Measurements from ENCODE around the gene UBE2O.

UBE2O gene

DNA sequence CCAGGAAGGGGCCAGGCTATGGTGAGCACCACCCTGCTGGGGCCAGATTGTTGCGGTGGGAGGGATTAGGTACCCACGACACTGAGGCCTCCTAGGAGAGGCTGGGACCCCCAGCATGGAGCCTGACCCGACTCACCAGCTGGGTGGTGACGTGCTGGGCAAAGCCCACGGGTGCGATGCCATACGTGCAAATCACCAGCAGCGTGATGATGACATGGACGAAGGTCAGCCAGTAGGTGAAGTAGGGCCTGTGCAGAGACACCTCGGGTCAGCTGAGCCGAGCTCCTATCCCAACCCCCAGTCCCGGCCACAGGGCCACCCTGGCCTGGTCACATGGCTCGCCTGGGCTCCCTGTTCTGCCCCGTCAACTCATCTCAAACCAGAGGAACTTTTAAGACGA, 21.9 kb upstream of the UBE2O start:
- Histone ChIP-seq H3K4me3 (ENCODE audit: low read length) (no peak overlapping the region), H3K79me2 (ENCODE audit: low read length) (no peaks in the 10 kb centered on the region), H4K20me1 (ENCODE audit: insufficient read depth, low read length) (no peaks in the 10 kb centered on the region), H3K27ac (ENCODE audit: low read length) (no peak overlapping the region), H3K4me2 (ENCODE audit: low read length) (no peak overlapping the region), H2AFZ (ENCODE audit: low read depth, low read length) (no peak overlapping the region), H3K36me3 (replicated peaks; ENCODE audit: low read depth, low read length) (no peaks in the 10 kb centered on the region), H3K9ac (ENCODE audit: low read length) (no peak overlapping the region), H3K4me1 (ENCODE audit: low read length) (peaks cover 3% of the 10 kb centered on the region; the same call in 1 of the 2 replicates), H3K27me3 (ENCODE audit: low read depth, low read length) (no peaks in the 10 kb centered on the region), H3K9me3 (ENCODE audit: insufficient read depth, low read length) (no peaks in the 10 kb centered on the region)
- TF ChIP-seq, protein P1, sequence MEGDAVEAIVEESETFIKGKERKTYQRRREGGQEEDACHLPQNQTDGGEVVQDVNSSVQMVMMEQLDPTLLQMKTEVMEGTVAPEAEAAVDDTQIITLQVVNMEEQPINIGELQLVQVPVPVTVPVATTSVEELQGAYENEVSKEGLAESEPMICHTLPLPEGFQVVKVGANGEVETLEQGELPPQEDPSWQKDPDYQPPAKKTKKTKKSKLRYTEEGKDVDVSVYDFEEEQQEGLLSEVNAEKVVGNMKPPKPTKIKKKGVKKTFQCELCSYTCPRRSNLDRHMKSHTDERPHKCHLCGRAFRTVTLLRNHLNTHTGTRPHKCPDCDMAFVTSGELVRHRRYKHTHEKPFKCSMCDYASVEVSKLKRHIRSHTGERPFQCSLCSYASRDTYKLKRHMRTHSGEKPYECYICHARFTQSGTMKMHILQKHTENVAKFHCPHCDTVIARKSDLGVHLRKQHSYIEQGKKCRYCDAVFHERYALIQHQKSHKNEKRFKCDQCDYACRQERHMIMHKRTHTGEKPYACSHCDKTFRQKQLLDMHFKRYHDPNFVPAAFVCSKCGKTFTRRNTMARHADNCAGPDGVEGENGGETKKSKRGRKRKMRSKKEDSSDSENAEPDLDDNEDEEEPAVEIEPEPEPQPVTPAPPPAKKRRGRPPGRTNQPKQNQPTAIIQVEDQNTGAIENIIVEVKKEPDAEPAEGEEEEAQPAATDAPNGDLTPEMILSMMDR (IDR thresholded peaks at IDR 0.05; ENCODE audit: low read depth, low read length): no peak
- no peak for TF ChIP-seq EZH2phosphoT487 (IDR thresholded peaks at IDR 0.05; ENCODE audit: low read depth)

DNA sequence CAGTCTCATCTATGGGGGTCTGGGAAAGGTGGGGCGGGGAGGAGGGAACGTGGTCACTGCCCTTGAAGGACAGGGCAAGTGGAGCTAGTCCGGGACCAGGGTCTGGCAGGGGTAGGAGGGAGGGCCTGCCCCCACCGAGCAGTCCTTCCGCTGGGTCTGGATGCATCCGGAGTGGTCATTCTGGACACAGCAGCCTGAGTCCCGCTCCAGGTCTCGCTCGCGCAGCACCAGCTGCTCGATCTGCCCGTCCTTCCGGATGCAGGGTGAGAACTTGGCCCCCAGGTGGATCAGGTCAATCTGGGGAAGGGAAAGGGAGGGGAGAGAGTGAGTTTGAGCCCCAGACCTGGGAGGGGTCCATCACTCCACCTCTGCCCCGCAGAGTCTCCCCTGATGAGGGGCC, 21.3 kb upstream of the UBE2O start:
- no peak overlapping the region for H3K9ac ChIP-seq (ENCODE audit: low read length)
- no peak overlapping the region for H2AFZ ChIP-seq (ENCODE audit: low read depth, low read length)
- H3K9me3 ChIP-seq (ENCODE audit: insufficient read depth, low read length): no peaks in the 10 kb centered on the region
- H3K4me1 ChIP-seq (ENCODE audit: low read length): peaks cover 3% of the 10 kb centered on the region; the same call in 1 of the 2 replicates
- H3K79me2 ChIP-seq (ENCODE audit: low read length): no peaks in the 10 kb centered on the region
- no peaks in the 10 kb centered on the region for H3K27me3 ChIP-seq (ENCODE audit: low read depth, low read length)
- no peak overlapping the region for H3K4me3 ChIP-seq (ENCODE audit: low read length)
- H3K27ac ChIP-seq (ENCODE audit: low read length): no peak overlapping the region
- TF ChIP-seq EZH2phosphoT487 (IDR thresholded peaks at IDR 0.05; ENCODE audit: low read depth): no peak
- TF ChIP-seq, protein P1 (IDR thresholded peaks at IDR 0.05; ENCODE audit: low read depth, low read length): no peak
- no peaks in the 10 kb centered on the region for H3K36me3 ChIP-seq (replicated peaks; ENCODE audit: low read depth, low read length)
- H4K20me1 ChIP-seq (ENCODE audit: insufficient read depth, low read length): no peaks in the 10 kb centered on the region
- no peak overlapping the region for H3K4me2 ChIP-seq (ENCODE audit: low read length)

DNA sequence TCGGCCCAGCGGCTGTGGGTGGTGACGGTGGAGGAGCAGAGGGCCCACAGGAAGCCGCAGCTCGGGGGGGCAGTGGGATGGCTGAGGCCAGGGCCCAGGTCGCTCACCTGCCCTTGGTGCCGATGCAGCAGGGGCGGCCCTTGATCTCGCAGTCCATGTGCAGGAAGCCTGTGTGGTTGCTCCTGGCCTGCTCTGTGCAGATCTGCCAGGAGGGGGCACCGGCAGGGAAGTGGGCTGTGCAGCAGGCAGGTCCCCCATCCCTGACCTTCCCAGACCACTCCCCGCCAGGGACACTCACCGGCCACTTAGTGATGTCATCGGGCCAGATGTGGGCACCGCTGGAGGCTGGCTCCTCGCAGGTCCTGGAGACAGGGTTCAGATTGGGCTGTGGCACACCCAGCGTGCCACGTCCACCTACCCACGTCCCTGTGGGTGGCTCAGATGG, 20.6 kb upstream of the UBE2O start:
- H3K9ac ChIP-seq (ENCODE audit: low read length): no peak overlapping the region
- no peaks in the 10 kb centered on the region for H3K27me3 ChIP-seq (ENCODE audit: low read depth, low read length)
- H2AFZ ChIP-seq (ENCODE audit: low read depth, low read length): no peak overlapping the region
- no peak overlapping the region for H3K4me2 ChIP-seq (ENCODE audit: low read length)
- H3K27ac ChIP-seq (ENCODE audit: low read length): no peak overlapping the region
- H3K4me1 ChIP-seq (ENCODE audit: low read length): peaks cover 3% of the 10 kb centered on the region; the same call in 1 of the 2 replicates
- no peaks in the 10 kb centered on the region for H3K9me3 ChIP-seq (ENCODE audit: insufficient read depth, low read length)
- no peaks in the 10 kb centered on the region for H4K20me1 ChIP-seq (ENCODE audit: insufficient read depth, low read length)
- TF ChIP-seq, protein P1 (IDR thresholded peaks at IDR 0.05; ENCODE audit: low read depth, low read length): peak; percentile 24; the same call in 1 of the 2 replicates
- no peak for TF ChIP-seq EZH2phosphoT487 (IDR thresholded peaks at IDR 0.05; ENCODE audit: low read depth)
- no peaks in the 10 kb centered on the region for H3K79me2 ChIP-seq (ENCODE audit: low read length)
- H3K36me3 ChIP-seq (replicated peaks; ENCODE audit: low read depth, low read length): no peaks in the 10 kb centered on the region
- no peak overlapping the region for H3K4me3 ChIP-seq (ENCODE audit: low read length)

DNA sequence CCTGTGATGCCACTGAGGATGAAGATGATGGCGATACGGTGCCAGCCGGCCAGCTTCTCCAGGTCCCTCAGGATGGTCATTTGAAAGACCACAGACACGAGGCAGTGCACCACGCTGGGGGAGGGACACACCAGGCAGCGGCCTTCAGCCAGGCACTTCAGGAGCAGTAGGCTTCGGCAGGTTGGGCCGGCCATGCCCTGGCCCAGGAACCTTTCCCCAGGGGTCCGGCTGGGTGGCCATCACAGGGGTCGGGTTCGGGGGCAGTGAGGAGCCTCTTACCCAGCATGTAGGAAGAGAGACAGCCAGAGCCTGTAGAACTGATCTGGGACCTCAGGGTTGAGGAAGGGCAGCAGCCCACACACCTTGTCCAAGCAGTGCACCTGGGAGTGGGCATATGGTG, 19.8 kb upstream of the UBE2O start:
- Histone ChIP-seq H3K27me3 (ENCODE audit: low read depth, low read length) (no peaks in the 10 kb centered on the region), H3K27ac (ENCODE audit: low read length) (no peak overlapping the region), H3K4me3 (ENCODE audit: low read length) (no peak overlapping the region), H3K79me2 (ENCODE audit: low read length) (no peaks in the 10 kb centered on the region), H3K9ac (ENCODE audit: low read length) (no peak overlapping the region), H4K20me1 (ENCODE audit: insufficient read depth, low read length) (no peaks in the 10 kb centered on the region), H3K9me3 (ENCODE audit: insufficient read depth, low read length) (no peaks in the 10 kb centered on the region), H2AFZ (ENCODE audit: low read depth, low read length) (no peak overlapping the region), H3K4me2 (ENCODE audit: low read length) (no peak overlapping the region), H3K4me1 (ENCODE audit: low read length) (peaks cover 3% of the 10 kb centered on the region; the same call in 1 of the 2 replicates), H3K36me3 (replicated peaks; ENCODE audit: low read depth, low read length) (no peaks in the 10 kb centered on the region)
- TF ChIP-seq, protein P1 (IDR thresholded peaks at IDR 0.05; ENCODE audit: low read depth, low read length): no peak
- no peak for TF ChIP-seq EZH2phosphoT487 (IDR thresholded peaks at IDR 0.05; ENCODE audit: low read depth)
